Measurements from ENCODE around the gene ST3GAL5.
"Not testable (repeated sequence)": the region's sequence is repeated elsewhere in the genome, so short reads cannot be mapped to it uniquely, and the experiment has no call there.

Gene ST3GAL5

DNA sequence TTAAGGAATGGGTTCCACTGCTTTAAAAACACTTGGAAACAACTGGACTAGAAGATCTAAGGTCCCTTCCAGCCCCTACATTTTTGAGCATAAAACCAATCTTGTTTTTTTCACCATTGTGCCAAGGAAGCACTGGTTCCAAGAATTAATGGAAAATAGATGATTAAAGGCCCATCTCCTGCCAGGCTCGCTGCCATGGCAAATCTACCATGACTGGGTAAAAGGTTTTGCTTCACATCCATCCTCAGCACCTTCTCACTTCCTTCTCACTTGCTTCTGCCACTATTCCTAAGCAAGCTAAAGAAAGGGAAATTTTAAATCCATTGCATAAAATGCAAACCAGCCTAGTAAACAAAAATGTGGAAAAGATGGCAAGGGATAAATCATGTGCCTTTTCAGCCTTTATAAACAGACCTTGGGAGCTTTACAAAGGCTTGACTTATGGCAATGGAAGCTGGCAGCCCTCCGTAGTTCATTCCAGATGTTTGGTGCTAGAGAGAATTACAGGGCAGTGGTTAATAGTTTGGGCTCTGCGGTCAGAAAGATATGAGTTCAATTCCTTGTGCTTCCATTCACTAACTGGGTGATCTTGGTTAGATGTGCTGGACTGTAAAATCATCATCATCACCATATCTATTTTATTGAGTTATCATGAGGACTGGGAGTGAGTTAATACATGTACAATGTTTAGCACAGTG is 27.0 kb upstream of the ST3GAL5 start:
- DNase-seq = no peak

DNA sequence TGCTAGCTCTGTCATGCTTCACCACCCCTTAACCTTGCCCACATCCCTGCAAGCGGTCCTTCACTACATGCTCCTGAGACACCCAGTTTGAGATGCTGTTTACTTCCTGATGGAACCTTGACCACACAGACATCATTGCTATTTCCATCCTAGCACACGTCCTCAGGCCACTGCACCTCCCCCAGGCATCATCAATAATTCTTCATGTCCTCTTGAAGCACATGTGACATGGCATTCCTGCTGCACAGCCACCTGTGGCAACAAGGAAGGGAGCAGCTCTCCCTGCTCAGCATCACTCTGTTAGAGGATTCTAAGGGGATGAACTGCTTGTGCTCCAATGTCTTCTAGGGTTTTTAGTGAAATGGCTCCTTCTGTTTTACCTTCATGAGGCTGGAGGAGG is 26.1 kb upstream of the ST3GAL5 start:
- no peak for DNase-seq

DNA sequence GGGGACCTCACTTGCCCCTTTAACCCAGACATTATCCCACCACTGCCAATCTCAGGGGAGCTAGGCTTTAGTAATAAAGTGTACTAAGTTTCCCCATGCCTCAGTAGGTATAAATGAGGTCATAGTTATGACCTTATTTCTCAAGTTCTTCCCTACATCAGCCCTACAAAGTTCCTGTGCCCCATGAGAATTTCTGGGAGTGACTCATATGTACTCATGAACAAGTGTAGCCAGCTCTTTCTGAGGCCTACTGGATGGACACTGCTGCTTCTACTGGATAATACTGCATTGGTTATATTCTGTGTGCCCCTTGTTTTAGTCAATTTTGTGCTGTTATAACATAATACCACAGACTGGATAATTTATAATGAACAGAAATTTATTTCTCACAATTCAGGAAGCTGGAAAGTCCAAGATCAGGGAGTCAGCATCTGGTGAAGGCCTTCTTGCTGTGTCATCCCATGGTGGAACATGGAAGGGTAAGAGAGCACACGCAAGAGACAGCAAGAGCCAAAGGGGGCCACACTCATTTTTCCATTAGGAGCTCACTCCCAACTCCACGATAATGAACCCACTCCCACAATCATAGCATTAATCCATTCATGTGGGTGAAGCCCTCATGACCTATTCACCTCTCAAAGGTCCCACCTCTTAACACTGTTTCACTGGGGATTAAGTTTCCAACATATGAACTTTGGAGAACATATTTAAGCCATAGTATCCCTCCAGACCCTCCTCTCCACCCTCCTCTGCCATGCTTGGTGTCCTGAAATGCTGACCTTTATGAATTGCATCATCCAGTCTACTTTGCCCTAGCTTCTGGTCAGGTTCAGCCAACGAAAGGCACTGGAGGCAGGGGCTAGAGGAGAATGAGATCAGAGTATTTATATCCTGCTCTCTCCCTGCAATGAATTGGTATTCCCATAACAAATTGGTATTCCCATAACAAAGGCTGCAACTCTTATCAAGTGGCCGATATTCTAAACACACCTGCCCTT is 25.4 kb upstream of the ST3GAL5 start:
- DNase-seq = no peak

DNA sequence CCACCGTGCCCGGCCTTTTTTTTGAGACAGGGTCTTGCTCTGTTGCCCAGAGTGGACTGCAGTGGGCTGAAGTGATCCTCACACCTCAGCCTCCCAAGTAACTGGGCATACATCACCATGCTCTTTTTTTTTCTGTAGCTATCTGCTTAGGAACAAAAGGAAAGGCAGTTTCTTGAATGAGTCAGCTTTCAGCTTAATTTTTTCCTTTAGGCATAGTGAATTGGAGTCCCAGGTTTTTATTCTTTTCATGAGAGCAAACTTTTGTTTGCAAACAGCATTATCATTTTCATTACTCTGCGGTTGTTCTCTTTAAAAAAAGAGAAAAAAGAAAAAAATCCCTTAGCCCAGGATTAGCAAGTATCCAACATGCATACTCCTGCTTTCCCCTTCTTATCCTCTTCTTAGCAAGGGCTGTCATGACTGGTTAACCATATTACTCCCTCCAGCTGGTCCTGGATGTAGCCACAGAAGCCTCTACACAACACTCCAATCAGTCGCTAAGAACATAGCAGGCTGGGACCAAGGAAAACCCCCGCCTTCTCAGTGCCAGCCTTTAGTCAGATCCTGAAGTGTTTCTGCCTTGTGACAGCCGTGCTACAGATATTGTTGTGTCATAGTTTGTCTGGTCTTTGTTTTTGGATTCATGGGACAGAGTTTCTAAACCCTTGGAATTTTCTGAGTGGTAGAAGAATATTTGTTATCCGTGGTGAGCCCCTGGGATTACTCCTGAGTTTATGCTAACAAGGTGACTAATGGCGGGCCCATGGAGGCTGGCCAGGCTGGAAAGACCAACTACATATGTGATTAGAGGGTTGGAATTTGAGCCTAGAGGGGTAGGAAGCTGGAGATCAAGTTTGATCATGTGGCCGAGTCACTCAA is 23.3 kb upstream of the ST3GAL5 start:
- DNase-seq = no peak

DNA sequence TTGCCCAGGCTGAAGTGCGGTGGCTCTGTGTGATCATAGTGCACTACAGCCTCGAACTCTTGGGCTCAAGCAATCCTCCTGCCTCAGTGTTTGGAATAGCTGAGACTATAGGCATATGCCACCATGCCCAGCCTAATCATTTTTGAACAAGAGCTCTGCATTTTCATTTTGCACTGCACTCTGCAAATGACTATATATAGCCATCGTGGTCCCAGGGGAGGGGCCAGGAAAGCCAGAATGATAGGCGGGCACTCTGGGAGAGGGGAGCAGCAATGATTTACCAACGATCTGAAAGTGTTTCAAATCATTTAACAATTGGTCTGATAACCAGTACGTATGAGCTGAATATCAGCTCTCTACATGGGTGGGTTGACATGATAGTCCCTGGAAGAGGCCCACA is 22.3 kb upstream of the ST3GAL5 start:
- no peak for DNase-seq

DNA sequence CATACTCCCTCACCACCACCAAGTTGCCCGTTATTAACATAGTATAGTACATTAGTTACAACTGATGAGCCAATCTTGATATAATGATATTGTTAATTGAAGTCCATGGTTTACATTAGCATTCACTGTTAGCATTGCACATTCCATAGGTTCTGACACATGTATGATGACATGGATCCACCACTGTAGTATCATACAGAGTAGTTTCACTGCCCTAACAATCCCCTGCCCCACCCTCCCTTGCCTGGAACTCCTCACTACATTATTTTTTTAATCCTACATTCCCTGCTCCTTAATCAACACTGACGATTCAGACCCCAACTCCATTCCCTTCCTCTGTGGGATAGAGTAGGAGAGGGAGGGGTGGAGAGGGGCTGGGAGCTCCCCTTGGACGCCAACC is 20.2 kb upstream of the ST3GAL5 start:
- DNase-seq = no peak

DNA sequence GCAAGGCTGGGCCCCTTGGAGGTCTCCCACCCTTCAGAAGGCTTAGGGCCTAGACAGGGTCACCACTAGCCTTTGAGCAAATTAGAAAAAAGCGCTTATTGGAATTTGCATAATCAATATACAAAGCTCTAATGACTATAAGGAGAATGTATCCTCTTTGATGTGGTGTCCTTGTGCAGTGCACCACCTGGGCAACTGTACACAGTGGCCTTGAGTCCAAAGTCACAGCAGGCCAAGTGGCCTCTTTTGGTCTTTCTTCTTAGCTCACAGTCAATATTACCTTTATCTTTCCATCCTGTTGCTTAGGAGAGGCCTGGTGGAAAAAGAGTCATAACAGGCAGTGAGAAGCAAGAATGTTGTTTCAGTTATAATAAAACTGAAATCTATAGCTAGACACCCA is 19.7 kb upstream of the ST3GAL5 start:
- no peak for DNase-seq

DNA sequence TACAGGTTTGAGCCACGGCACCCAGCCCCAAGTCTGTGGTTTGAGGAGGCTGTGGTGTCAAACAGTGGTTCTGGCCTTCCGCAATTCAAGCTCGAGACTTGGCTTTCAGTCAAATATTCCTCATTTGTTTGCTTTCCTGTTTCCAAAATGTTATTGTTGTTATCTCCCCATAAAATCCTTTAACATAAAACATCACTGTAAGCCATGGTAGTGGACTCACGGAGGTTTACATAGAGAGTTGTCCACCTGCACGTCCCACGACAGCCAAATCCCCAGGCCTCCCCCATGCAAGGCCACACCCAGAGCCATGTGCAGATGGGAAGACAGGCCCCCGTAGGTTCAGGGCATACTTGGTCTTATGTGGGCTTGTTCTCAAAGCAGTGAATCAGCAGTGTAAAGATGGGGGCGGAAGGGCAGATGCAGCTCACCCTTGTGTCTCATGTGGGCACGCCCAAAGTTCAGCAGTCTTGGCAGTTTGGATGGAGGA is 18.9 kb upstream of the ST3GAL5 start:
- no peak for DNase-seq

DNA sequence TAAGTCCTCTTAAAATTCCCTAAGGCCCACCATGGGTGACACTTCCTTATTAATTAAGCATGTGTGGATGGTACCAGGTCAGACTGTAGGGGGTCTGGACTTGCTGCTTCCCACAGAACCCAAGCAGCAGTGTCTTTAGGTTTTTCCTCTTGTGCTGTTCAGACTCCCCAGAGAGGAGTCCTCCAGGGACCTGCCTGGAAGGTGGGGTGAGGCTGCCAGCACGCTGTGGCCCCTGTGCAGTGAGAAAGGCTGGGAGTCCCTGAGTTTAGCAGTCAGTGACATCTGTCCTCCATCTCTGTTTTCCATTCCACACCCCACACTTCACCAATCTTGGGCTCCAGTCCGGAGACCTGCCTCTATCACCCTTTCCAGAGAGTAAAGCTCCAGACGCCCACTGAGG is 18.0 kb upstream of the ST3GAL5 start:
- DNase-seq = no peak

DNA sequence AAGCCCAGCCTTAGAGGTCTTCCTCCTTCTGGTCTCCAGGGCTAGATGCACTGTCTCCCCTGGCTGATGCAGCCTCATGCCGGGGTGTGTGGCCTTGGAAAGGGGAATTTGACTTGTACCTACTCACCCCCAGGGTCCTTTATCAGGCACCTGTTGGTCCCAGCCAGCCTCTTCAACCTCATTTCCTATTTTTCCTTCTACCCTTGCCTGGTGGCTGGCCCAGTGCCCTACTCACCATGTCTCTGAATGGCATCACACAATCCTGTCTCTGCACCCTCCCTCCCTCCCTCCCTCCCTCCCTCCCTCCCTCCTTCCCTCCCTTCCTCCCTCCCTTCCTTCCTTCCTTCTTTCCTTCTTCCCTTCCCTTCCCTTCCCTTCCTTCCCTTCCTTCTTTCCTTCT is 17.1 kb upstream of the ST3GAL5 start:
- DNase-seq = no peak

DNA sequence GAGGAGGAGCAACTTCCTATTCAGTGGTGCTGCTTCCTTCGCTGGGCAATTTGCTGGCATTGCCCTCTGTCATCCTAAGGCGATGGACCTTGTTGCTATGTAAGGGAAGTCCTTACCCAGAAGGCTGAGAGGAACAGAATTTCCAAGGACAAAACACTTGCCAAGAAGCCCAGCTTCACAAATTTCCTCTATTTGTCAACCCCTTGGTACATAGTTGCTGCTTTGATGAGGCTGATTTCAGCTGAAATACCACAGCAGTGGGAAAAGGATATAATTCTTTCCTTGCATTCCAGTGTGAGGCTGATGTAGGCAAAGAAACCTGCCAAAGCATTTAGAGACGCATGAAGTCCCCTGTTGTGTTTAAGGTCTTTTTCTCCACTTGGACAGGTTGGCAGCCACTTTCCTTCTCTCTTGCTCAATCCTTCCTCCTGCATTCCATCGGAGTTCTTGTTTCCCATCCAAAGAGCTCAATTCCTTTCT is 16.4 kb upstream of the ST3GAL5 start:
- DNase-seq = no peak

DNA sequence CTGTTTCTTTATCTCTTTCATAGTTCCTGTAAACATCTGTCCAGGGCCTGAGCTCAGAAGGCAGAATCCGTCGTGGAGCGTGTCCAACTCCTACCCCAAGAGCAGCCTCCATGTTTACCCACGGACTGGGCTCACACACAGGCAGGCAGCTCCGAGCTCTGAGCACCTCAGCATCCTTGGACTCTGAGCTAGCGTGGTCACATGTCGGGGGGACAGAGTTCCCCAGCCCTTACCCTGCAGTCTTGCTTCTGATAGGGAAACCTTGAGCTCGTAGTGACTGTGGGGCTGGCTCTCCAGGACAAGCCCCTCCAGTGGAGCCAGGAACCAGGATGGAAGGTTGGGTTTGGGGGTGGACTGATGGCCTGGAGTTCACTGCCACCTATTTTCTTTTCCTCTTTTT is 15.1 kb upstream of the ST3GAL5 start:
- DNase-seq = no peak

DNA sequence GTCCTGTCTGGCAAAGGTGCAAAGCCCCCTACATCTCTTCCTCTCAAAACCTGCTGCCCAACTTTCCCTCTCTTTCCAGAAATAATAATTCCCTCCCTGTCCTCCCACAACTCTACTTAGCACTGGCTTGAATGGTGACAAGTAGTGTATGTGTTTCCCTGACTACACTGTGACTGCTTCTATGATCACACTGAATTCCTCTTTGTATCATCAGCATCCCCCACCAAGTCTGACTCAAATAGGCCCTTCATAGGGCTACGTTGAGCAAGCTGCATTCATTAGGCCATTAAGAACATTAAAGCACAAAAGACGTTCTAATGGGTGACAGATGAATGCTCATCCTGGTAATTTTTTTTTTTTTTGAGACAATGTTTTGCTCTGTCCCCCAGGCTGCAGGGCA is 13.7 kb upstream of the ST3GAL5 start:
- no peak for DNase-seq

DNA sequence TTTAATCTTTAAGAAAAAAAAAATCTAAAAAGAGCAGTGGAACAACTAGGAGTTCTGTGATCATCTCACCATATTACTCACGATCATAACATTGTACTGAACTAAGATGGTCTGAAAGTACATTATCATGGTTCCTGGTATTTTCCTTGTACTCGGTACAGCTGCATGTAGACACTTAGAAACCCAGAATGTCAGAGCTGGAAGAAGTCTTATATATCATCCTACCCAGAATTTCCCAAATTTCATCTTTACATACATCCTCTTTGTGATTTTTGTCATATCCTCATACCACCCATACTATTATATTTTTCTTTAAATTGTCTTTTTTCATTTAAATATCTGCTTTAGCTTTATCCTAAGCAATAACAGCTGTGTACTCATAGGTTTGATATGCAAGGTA is 12.4 kb upstream of the ST3GAL5 start:
- DNase-seq = no peak

DNA sequence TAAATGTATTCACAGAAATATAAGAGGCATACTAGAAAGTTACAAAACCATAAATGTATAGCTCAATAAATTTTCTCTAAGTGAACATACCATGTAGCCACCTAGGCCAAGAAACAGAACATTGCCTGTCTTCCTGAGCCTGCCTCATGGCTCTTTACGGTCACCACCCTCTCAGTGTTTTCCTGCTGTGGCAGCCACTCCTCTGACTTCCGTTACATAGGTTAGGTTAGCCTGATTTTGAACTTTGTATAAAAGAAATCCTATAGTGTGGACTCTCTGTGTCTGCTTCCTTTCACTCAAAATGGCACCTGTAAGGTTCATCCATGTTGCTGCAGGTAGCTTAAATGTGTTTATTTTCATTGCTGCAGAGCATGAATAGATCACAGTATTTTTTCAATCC is 11.6 kb upstream of the ST3GAL5 start:
- no peak for DNase-seq

DNA sequence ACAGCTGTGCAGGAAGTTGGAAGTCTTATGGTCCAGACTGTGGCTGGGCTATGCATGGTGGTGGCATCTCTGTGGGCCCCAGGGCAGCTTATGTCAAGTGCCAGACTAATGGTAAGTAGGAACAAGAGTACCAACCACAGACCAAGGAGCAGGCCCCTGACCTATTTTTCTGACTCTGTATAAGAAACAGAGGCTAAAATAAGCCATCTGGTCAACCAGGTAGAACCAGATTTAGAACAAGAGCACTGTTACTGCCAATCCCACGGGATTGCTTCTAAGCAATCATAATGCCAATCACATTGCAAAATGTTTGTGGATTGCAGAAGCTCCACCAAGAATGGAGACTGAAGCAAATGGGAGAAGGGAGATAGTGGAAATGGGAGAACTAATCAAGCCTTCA is 11.1 kb upstream of the ST3GAL5 start:
- no peak for DNase-seq

DNA sequence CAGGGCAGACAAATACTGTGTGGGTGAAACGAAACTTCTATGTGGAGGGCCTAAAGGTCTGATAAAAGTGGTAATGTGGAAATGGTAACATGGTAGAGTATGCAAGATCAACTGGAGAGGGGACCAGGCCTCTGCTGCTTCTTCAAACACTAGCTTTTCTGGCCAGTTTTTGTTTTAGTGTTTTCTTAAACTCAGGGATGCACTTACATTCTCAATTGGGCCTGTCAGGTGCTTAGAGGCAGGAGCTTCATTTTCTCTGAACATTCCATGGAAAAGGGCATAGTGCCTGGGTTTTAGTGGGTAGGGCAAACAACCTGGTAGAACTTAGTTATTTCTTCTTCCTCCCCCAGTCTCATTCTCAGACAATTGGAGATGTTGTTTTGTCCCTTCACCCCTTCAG is 10.5 kb upstream of the ST3GAL5 start:
- no peak for DNase-seq

DNA sequence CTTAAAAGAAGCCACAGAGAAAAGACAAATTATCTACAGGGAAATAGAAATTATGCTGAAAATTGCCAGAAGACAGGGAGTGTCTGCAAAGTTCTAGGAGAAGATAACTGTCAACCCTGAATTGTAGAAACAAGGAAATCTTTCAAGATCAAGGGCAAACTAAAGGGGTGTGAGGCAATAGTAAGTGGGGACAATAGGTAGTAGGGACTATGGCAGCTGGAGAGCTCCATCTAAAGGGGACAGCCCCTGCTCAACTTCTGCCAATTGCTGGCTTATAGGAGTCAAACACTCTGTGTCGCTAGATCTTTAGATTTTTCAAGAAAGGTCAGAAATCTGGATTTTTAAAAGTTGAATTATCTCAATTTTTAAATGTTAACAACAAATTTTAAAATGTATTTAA is 10.1 kb upstream of the ST3GAL5 start:
- no peak for DNase-seq

DNA sequence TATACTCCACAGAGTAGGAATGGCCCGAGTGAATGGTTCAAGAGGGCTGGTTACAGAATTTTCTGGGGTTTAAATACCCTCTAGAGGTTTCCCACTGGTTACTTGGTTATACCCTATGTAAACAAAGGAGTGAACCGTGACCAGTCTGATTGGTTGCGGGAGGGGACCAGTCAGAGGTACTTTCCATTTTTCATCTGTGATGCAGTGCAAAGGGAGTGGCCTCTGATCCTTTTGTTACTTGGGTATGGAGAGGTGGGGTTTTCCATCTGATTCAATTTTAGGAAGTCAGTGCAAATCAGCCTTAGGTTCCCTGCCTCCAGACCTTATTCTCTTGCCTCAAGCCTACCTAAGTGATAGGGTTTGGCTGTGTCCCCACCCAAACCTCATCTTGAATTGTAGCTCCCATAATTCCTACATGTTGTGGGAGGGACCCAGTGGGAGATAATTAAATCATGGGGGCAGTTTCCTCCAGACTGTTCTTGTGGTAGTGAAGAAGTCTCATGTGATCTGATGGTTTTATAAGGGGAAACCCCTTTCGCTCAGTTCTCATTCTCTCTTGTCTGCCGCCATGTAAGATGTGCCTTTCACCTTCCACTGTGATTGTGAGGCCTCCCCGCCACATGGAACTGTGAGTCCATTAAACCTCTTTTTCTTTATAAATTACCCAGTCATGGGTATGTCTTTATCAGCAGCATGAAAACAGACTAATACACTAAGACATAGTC is 5.9 kb upstream of the ST3GAL5 start:
- DNase-seq = not testable (repeated sequence)

DNA sequence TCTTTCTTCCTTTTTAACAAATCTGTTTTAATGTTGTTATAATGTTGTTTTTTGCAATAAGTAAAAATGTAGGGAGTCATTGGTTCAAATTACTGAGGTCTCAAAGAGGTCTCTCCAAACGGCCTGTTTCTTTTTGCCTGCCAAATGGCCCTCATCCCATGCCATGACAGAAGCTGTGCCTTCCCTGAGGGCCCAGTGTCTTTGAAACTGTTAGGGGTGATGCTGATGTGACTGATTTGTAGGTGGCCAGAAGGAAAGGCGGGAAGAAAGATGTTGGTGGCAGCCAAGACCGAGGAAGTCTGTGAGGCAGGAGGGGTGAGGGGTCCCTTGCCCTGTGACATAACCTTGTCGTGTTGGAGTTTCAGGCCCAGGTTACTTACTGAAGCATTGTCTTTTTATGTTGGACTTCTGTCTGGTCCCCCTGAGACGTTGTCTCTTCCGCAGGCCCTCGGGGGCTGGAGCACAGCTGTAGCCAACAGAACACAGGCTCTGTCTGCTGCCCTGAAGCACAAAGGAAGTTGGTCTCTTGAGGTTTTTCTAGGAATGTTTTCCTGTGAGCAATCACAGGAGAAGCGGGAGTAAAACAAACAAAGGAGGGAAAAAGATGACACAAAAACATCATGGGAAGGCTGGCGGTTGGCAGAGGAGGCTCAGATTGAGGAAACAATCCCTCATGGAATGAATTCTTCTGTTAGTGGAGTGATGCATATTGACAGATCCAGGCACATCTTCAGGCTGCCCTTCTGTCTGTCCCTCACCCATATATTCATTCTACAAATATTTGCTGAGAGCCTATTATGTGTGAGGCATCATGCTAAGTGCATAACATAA is 4.9 kb upstream of the ST3GAL5 start:
- no peak for DNase-seq

DNA sequence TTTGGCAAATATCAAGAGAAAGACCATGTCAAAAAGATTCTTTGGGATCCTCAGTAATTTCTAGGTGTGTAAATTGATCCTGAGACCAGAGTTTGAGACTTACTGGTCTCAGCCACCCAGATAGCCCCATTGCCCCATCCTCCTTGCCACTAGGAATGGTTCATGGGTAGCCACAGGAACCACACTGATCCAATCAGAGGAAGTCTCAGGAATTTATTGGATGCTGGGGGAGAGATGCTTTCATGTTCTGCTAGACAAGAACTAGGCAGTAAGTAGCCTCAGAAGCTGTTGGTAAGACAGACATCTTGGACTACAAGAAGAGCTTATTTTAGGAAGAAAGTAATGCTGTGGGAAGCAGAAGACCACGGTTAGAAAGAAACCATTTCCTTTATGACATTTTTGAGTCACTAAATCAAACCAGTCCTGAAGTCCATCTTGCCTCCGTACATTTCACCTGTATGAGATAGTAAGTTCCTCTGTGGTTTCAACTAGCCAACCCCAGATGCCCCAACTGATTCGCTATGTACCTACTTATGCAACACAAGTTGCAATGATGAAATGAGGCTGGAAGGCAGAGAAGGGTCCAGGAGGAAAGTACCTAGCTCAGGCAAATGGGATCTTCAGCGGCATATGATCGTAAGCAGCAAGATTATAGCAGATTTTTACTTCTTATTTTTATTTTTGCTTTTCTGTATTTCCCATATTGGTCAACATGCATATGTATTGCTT is 3.6 kb upstream of the ST3GAL5 start:
- no peak for DNase-seq

Measured in left hindlimb (tissue), 1 donor.